Left cardiac atrium (tissue), 4 donors: ENCODE results near the gene PIP5K1B. TPM values are rescaled to one million over a fixed set of nuclear protein-coding genes. Genes with fewer than 3 reads are reported as not detected.
A peak's percentile ranks its signal among the peaks of the same experiment; 100 is the strongest.
"Not testable (repeated sequence)": the region's sequence is repeated elsewhere in the genome, so short reads cannot be mapped to it uniquely, and the experiment has no call there.

Experiments used
- ATAC-seq, 2 donors: fragments of 200-7000 bp; cut with Tn5 transposase; one replicate each; pipeline ENCODE4 v1.9.1; 2020; ENCODE audit warnings: mild to moderate bottlenecking in 2 of 2, moderate library complexity in 2 of 2
- DNase-seq: peaks from one replicate; pipeline ENCODE4 v3.0.0-alpha.2; 2020
- intact Hi-C, 2 donors: fragments of 100-400 bp; cut with DNase I; formaldehyde crosslinking; loops; one replicate each; pipeline versions ENCODE4 v1.14.1 to v1.15.1; 2022 to 2023
- long read RNA-seq: library from polyadenylated mRNA; unstranded; transcript quantifications from one replicate; pipeline ENCODE4 v2.0.0, GENCODE V29; 2021
- total RNA-seq, 2 donors: library from RNA; stranded (reverse); fragmentation: NEBNext Ultra II Directional; extraction: Animal tissue kit (Norgen Biotek cat#: 25700); gene quantifications; one replicate each; pipeline ENCODE4 v1.2.1, GENCODE V29; 2021
- donor health status: DM: no; HTN: yes; CAD: no.
- donor health status: DM: no; HTN: yes; CAD: no; lungs with severe emphysema.
- donor health status: DM: yes; HTN: yes; CAD: no.
- donor health status: Dilated cardiomyopathy.

Gene PIP5K1B, protein sequence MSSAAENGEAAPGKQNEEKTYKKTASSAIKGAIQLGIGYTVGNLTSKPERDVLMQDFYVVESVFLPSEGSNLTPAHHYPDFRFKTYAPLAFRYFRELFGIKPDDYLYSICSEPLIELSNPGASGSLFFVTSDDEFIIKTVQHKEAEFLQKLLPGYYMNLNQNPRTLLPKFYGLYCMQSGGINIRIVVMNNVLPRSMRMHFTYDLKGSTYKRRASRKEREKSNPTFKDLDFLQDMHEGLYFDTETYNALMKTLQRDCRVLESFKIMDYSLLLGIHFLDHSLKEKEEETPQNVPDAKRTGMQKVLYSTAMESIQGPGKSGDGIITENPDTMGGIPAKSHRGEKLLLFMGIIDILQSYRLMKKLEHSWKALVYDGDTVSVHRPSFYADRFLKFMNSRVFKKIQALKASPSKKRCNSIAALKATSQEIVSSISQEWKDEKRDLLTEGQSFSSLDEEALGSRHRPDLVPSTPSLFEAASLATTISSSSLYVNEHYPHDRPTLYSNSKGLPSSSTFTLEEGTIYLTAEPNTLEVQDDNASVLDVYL
- 10 to 100 TPM; 47.0 to 50.1 TPM for total RNA-seq
- long read RNA-seq, transcript PIP5K1B-201 (16 exons, 2,654 nt), result major isoform, 11 of 32 reads
- long read RNA-seq, partial matches to known transcripts, result 6 of 32 reads
- long read RNA-seq, other reads (novel, unspliced or antisense), result 14 of 32 reads

DNA sequence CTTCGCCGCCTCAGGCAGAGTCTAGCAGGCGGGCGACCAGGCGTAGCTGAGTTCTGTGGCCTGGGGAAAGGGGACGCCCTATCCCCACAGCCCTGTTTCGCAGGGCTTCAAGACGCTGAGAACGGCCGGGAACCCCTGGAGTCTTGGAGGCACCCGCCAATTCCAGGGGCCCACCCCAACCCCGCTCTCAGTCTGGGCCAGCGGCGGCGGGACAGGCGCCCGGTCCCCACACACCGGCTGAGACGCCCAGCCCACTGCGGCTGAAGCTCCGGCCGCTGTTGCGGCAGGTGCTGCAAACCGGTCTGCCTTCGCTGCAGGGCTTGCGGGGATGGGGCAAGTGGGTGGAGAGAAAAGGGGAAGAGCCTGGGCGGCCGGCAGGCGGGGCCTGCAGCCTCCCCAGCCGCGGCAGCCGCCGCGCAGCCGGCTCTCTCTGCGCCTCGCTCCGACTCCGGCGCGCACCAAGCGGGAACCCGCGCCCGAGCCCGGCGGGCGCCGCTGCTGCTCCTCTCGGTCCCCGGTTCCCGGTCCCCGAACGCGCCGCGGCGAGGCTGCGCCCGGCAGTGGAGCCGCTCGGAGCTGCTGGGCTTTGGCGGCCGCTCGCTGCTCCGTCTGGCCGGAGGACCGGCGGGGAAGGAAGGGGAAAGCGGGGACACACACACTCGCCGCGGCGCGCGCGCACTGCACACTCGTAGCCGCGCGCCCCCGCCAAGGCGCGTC is at the start of gene PIP5K1B:
TSS of gene PIP5K1B (plus strand) at position 427 of the 717 bp plus-strand sequence. CDS start 117,375 bp downstream, outside the sequence.
- peak; percentile 79 for DNase-seq
- ATAC-seq, result peak; percentile 92 to 96
- intact Hi-C loops, result loop anchor here (5.0 to 10.0 kb wide), 7 partner anchors 77 to 320 kb away; a partner anchor contains a TSS

DNA sequence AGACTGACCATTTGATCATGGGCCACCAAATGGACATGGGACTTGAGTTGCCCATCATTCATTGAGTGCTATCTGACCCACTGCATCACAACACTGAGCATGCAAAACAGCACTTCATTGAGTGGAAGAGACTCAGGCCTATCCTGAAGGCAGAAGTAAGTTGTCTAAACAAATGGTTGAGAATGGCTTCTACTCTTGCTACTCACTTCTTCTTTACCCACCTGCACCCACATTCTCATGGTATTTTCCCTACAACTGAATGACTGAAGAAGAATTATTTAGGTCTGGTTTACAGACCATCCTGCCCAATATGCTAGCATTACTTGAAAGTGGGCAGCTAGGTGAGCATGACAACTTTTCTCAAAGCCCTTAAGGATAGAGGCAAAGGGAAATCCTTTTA is 41.0 kb upstream of the PIP5K1B start:
- ATAC-seq (no peak), DNase-seq (no peak)
- intact Hi-C loops, result loop anchor here in 1 of 2 donors (10.0 kb wide), 1 partner anchor 61 kb away; no protein-coding TSS in a partner anchor

DNA sequence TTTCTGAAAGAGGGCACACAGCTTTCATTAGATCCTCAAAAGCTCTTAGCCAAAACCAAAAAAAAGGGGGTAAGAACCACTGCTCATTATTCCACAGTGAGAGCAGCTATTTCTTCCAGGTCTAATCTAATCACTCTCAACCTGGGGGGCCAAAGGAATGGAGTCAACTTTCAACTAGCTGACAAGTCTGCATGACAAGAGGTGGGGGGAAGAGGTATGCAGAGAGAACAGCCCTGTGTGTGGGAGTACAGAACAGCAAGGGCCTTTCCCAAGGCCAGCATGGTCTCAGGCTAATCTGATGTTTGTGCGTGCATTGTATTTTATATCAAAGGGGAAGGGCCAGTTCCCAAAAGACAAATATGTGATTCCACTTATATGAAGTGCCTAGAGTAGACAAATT is 36.9 kb upstream of the PIP5K1B start:
- DNase-seq (no peak), ATAC-seq (no peak)
- intact Hi-C loops, result loop anchor here in 1 of 2 donors (10.0 kb wide), 1 partner anchor 57 kb away; no protein-coding TSS in a partner anchor

DNA sequence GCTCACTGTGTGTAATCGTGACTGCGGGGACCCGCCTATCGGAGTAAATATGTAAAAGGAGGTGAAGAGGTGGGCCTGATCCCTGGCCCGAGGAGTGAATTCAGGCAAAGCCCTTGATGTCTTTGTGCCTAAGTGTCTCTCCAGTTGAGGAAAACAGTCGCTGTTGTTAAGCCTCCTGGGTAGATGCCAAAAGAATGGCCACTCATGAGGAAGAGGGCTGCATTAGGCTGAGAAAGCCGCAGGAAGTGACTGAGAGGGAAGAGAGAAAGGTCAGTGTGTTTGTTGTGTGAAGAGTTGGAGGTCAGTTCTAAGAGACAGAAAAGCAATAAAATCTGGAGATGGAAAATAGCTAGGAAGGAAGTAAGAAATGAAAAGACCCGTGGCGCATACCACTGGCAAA is 35.8 kb upstream of the PIP5K1B start:
- no peak for DNase-seq
- no peak for ATAC-seq
- intact Hi-C loops, result loop anchor here in 1 of 2 donors (10.0 kb wide), 1 partner anchor 56 kb away; no protein-coding TSS in a partner anchor

DNA sequence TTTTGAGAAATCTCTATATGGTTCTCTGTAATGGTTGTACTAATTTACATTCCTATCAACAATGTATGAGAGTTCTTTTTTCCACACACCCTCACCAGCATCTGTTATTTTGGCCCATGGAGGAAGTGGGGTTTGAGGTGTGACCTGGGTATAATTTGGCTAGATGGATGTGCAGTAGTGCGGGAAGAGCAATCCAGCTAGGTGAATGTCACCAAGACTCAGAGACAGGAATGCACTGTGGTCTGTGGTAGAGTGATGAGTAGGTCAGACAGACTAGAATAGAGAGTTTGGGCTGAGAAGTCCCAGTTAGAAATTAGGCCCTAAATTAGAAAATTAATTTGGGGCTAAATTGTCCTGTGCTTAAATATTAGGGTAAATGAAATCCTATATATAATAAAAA is 32.8 kb upstream of the PIP5K1B start:
- ATAC-seq, result no peak
- DNase-seq, result no peak
- intact Hi-C loops, result loop anchor here in 1 of 2 donors (10.0 kb wide), 1 partner anchor 87 kb away; no protein-coding TSS in a partner anchor

DNA sequence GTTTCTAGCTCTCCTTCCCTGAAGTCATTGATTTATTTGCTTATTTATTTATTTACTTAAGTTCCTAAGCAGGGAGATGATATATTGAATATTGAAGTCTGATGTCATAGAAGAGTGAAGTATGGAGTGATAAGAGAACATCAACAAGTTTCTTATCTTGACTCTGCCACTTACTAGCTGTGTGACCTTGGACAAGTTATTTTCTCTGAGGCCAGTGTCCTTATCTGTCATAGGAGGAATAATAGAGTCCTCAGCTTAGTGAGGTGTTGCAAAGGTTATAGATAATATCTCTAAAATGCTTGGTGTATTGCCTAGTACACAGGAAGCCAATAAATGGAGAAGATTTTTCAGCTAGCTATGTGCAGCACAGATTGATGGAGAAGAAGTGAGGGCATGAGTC is 32.4 kb upstream of the PIP5K1B start:
- peak in 1 of 2 donors; percentile 38 for ATAC-seq

DNA sequence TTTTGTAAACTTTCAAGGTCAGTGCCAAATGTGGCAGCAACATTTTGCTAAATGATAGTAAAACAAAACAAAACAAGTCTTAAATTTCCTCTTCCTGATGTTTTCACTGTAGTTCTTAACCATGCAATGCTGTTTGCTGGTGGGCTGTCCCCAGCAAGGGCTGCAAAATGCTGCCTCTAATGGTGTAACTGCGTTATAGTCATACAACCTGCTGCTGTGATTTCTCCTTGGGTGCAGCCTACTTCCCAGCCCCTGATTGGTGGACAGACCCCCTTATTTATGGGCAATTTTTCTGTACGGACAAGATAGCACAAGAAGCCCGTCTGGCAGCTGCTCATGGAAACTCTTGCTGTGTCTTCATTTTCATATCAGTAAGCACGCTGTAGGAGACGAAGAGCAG is 26.6 kb upstream of the PIP5K1B start:
- intact Hi-C loops, result loop anchor here in 1 of 2 donors (10.0 kb wide), 1 partner anchor 94 kb away; no protein-coding TSS in a partner anchor
- ATAC-seq (peak; percentile 79 to 82), DNase-seq (no peak)

More for the DNA sequence above, 32.4 kb upstream of the PIP5K1B start:
- intact Hi-C loops, result loop anchor here in 1 of 2 donors (10.0 kb wide), 1 partner anchor 88 kb away; no protein-coding TSS in a partner anchor
- DNase-seq, result no peak

DNA sequence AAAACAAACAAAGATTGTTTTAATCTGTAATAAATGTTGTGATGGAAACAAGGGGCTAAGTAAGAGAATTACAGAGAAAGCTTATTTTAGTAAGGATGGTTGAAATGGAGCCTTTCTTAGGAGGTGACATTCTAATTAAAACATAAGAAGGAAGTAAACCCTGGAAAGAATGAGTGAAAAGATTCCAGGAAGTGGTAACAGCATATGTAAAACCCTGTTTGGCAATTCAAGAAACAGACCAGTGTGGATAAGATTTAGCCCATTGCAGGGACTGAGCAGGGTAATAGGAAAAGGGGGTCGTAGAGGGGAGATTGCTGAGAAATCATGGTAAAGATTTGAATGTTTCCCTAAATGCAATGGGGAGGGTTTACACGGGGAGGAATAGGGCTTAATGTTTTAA is 21.6 kb upstream of the PIP5K1B start:
- ATAC-seq, result no peak
- intact Hi-C loops, result no loop called here
- DNase-seq, result no peak

DNA sequence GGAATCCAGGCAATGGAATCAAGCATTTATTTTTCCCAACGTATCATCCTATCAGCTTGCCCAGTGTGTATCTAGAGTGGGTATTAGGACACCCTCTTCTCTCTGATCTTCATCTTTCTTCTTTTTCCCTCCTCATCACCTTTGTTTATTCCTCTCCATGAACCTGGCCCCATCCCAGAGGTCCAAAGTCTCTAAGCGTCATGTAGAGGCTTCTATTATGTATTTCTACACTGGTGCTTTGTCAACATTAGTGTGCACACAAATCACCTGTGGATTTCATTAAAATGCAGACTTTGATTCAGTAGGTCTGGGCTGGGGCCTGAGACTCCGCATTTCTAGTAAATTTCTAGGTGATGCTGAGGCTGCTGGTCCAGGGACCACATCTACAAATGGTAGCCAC is 19.8 kb upstream of the PIP5K1B start:
- intact Hi-C loops, result no loop called here
- ATAC-seq, result no peak
- DNase-seq, result no peak

DNA sequence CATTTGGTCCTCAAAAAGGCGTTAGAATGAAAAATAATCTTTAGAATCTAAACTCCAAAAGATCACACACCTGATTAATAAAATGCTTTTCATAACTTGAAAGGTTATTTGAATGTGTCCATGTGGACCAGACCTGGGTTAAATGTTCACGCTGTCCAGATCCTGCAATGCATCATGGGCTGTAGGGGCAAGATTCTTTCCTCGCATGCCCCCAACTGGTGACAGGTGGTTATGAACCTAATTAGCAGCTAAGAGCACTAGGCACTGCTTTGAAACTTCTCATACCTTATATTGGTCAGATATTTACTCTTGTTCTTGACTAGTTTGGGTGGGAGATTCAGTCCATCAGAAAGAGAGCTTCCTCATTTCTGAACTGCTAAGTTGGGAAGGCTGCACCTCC is 19.3 kb upstream of the PIP5K1B start:
- DNase-seq, result no peak
- intact Hi-C loops, result no loop called here
- ATAC-seq, result no peak

DNA sequence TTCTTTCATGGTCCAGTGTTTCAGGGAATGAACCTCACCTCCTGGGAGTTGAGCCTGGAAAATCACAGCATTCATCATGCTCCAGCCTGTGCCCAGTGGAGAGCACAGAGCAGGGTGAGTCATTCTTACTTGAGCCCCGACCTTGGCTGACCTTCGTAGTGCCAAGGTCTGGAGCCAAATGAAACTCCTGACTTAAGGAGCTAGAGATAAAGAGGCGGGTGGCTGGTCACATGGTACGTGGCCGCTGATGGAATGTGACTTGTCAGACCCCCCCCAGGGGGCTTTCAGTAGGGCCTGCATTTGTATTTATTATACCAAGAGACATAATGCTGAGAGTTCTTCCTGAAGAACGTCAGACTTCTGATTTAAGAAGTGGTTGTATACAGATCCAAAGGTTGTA is 15.0 kb upstream of the PIP5K1B start:
- ATAC-seq (peak; percentile 94 to 99), DNase-seq (peak; percentile 63)
- intact Hi-C loops, result no loop called here

DNA sequence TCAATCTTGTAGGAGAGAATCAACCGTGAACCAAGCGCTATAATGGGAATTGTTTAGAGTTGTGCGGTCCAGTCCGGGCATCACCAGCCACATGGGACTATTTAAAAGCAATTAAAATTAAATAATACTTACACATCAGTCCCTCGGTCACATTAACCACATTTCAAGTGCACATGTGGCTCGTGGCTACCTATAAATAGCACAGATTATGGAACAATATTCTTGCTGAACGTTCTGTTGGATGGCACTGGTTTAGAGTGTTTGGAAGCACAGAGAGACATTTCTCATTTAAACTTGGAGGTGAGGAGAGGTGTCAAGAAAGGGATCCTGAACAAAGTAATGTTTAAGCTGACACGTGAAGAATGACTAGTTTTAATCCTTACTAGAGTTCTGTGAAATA is 12.5 kb upstream of the PIP5K1B start:
- no peak for ATAC-seq
- intact Hi-C loops, result no loop called here
- DNase-seq, result no peak

DNA sequence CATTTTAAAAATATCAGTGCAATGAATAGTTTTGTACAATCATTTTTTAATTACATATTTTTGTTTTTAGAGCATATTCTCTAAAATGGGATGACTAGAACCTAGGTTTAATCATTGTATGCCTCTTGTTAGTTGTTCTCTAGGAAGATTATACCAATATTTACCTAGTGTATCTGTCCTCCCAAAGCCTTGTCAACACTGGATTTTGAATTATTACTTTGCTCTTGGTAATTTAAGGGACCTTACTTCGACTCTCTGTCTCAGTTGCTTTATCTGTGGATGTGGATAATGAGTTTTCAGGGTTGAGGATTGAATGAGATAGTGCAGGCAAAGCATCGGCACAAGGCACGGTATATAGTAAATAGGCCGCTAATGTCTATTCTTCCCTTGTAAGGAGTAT is 10.9 kb upstream of the PIP5K1B start:
- ATAC-seq (no peak), DNase-seq (no peak)
- intact Hi-C loops, result no loop called here

DNA sequence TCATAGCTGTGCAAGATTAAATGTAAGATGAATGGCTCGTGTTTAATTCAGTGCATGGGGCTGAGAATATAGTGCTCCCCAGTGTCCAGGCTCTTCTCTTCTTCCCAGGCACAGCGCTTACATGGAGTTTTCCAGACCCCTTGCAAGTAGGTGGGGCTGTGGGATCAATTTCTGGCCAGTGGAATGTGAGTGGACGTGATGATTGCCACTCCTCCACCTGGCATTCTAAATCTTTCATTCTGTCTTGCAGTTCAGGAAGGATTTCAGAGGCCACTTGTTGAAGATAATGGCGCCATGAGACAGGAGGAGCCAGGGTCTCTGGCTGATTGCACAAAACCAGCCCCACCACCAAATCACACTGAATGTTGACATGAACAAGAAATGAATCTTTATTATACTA is 7.2 kb upstream of the PIP5K1B start:
- ATAC-seq (no peak), DNase-seq (no peak)
- intact Hi-C loops, result no loop called here

DNA sequence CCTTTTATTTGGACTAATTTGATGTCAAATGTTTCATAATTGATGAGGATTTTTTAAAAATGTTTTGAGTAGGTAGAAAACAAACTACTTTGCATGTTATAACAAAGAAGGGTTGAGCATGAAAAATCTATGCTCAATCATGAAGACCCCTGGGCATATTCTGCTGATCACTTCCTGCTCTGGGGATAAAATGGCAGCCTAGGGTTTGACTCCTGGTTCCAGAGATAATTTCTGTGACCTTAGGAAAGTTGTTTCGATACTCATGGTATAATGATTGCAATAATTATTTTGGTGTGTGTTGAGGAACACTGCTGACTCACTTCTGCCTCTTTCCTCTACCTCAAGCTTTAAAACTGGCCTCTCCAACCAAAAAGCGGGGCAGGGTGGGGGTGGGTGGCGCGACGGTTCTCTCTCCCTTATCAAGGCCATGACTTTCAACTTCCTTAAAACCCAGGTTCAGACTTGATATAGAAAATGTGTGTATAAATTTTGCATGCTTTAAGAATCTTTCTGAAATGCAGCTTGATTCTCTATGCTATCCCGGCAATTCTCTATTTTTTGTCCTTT is 6.0 kb upstream of the PIP5K1B start:
- intact Hi-C loops, result no loop called here
- DNase-seq, result no peak
- ATAC-seq, result no peak

DNA sequence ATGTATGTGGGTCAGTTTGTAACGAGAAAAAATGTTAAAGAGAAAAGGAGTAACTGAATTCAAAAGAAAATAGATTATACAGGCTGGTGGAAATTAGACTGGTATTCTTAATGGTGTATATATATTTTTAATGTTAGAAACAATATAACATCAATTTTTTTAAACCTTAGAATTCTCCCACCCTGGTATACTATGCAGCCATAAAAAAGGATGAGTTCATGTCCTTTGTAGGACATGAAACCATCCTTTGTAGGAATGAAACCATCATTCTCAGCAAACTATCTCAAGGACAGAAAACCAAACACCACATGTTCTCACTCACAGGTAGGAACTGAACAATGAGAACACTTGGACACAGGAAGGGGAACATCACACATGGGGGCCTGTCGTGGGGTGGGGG is 5.4 kb upstream of the PIP5K1B start:
- not testable (repeated sequence) for ATAC-seq, DNase-seq
- intact Hi-C loops, result loop anchor here (5.0 to 10.0 kb wide), 5 partner anchors 115 to 325 kb away; no protein-coding TSS in a partner anchor

DNA sequence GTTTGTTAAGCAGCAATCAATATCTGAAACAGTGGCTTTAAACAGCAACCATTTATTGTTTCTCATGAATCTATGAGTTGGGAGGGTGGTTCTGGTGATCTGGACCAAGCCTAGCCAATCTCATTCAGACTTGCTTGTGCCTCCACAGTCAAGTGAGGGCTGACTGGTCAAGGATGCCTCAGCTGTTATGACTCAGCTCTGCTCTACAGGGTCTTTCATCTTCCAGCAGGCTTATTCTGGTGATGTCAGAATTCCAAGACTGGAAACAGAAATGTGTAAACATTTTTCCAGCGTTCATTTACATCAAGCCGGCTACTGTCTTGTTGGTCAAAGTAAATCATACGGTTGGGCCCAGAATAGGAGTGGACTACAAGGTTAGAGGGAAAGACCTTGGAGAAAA is 2.5 kb upstream of the PIP5K1B start:
- DNase-seq (no peak), ATAC-seq (no peak)
- intact Hi-C loops, result loop anchor here (2.0 to 10.0 kb wide), 6 partner anchors 118 to 322 kb away; no protein-coding TSS in a partner anchor

DNA sequence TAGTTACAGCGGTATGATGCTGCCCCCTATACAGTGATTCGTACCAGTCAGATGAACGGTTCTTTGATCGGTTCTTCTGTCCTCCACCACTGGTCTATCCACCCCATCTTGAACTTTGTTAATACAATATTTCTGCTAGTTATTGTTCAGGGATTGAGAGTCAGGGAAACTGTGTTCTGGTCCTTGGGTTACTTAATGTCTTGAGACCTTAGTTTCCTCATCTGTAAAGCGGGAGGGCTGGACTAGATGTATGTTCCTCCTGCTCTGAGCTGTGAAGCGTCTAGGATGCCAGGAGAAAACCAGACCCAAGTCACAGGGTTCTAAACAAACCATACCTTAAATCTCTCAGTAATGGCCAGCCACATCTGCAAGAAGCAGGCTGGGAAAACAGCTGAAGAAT is 1.4 kb upstream of the PIP5K1B start:
- ATAC-seq, result no peak
- intact Hi-C loops, result loop anchor here (2.0 to 10.0 kb wide), 6 partner anchors 119 to 321 kb away; no protein-coding TSS in a partner anchor
- DNase-seq, result no peak

DNA sequence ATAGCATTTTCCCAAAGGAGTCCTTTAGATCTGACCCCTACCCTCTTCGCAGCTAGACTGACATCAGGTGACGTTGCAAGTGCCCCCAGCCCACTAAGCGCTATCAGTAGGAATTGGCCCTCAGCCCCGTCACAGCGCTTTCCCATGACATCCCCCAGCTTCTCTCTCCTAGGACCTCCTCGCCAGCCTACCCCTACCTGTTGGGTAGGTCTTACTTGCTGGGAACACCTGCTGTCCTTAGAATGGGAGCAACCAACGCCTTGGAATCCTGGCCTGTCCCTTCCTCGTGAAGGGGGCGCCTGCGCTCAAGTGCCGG is 584 bp upstream of the PIP5K1B start:
- no peak for DNase-seq
- intact Hi-C loops, result loop anchor here (5.0 to 10.0 kb wide), 5 partner anchors 120 to 320 kb away; no protein-coding TSS in a partner anchor
- no peak for ATAC-seq
